Activated naive CD8-positive, alpha-beta T cell (primary cell): Measurements from ENCODE around the gene CCL23.

Experiments
- H3K27ac Mint-ChIP-seq: one replicate; pipeline ENCODE4 v1.8.0; 2021; ENCODE audit warnings: mixed read lengths
- H3K27me3 Mint-ChIP-seq: one replicate; pipeline ENCODE4 v1.8.0; 2021; ENCODE audit warnings: mixed read lengths
- H3K36me3 Mint-ChIP-seq: one replicate; pipeline ENCODE4 v1.8.0; 2021; ENCODE audit warnings: mixed read lengths
- H3K4me1 Mint-ChIP-seq: one replicate; pipeline ENCODE4 v1.8.0; 2021; ENCODE audit warnings: low read depth, mixed read lengths
- H3K4me3 Mint-ChIP-seq: one replicate; pipeline ENCODE4 v1.8.0; 2021; ENCODE audit warnings: mild to moderate bottlenecking, mixed read lengths
- H3K9me3 Mint-ChIP-seq: one replicate; pipeline ENCODE4 v1.8.0; 2021; ENCODE audit warnings: low read depth, mixed read lengths

The CCL23 gene

DNA sequence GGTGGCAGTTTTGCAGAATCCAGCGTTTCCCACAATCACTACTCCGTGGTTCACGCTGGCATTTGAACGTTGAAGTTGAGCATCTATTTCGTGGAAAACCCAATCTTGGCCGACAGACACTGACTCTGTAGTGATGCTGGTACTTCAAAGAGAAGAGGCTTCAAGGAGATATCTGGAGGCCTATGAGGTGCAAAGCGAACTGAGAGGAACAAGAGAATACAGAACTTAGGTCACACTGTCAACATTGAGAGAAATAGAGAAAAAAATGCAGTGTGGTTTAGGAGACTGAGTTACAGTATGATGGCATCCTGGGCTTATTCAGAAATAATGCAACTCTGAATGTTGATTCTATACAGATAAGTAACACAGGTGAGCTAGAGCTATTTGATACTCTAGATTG is 52.5 kb downstream of the CCL23 start:
- Mint-ChIP-seq H3K27ac (no peak overlapping the region), H3K4me3 (no peak overlapping the region), H3K9me3 (no peaks in the 10 kb centered on the region), H3K36me3 (no peaks in the 10 kb centered on the region), H3K4me1 (no peaks in the 10 kb centered on the region), H3K27me3 (no peaks in the 10 kb centered on the region)

DNA sequence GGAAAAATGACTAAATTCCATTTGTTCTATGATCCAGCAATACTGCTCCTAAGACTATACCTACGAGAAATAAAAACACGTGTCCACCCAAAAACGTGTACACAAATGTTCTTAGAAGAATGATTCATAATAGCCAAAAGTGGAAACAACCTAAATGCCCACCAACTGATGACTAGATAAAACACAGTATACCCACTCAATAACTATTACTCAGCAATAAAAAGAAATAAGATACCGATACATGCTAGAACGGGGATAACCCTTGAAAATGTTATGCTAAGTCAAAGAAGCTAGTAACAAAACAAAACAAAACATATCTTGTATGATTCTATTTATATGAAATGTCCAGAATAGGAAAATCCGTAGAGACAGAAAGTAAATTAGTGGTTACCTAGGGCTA is 54.1 kb downstream of the CCL23 start:
- H3K36me3 Mint-ChIP-seq: no peaks in the 10 kb centered on the region
- peaks cover 6% of the 10 kb centered on the region for H3K27me3 Mint-ChIP-seq
- H3K27ac Mint-ChIP-seq: no peak overlapping the region
- no peak overlapping the region for H3K4me3 Mint-ChIP-seq
- no peaks in the 10 kb centered on the region for H3K9me3 Mint-ChIP-seq
- no peaks in the 10 kb centered on the region for H3K4me1 Mint-ChIP-seq
